ENCODE data around the gene OR13H1.

GRCh38 chrX:131577999-131578734 lies 34.3 kb downstream of the OR13H1 start:
- TF ChIP-seq POLR2A (IDR thresholded peaks at IDR 0.05) (no peak), CTCF (IDR thresholded peaks at IDR 0.05) (no peak)

Measured in Peyer's patch (tissue), 4 donors.